Measurements from ENCODE around the gene PRSS57. TPM values are rescaled to one million over a fixed set of nuclear protein-coding genes. Genes with fewer than 3 reads are reported as not detected.

PRSS57 gene
- total and polyA plus RNA-seq, 2 of the 13 experiments (the other 11 are each of a cell fraction or from before 2014, with no cell fraction given): 0.12 TPM; not detected in 1

DNA sequence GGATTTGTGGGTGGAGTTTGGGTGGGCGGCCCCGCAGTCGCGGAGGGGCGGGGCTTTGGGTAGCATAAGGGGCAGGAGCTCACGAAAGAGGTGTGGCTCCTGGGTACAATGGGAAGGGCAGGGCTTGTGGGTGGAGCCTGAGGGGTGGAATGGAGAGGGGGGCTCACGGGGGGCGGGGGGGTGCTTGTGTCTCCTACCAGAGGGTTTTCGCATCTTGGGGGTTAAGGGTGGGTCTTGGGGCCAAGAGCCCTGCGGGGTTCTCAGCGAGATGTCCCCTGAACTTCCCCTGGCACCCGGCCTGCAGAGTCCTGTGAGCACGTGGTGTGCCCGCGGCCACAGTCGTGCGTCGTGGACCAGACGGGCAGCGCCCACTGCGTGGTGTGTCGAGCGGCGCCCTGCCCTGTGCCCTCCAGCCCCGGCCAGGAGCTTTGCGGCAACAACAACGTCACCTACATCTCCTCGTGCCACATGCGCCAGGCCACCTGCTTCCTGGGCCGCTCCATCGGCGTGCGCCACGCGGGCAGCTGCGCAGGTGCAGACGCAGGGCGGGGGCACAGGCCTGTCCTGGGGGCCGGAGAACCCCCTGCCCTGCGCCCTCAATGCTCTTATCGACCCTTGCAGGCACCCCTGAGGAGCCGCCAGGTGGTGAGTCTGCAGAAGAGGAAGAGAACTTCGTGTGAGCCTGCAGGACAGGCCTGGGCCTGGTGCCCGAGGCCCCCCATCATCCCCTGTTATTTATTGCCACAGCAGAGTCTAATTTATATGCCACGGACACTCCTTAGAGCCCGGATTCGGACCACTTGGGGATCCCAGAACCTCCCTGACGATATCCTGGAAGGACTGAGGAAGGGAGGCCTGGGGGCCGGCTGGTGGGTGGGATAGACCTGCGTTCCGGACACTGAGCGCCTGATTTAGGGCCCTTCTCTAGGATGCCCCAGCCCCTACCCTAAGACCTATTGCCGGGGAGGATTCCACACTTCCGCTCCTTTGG is 13.9 kb downstream of the PRSS57 start (continued):
- no peak for TF ChIP-seq ZNF790 (CRISPR knock-in tag; IDR thresholded peaks at IDR 0.05; ENCODE audit: borderline replicate concordance)
- 0 out of 2 replicates have a peak, but pooled peaks have one; percentile 31 for TF ChIP-seq RBFOX2 (IDR thresholded peaks at IDR 0.05; ENCODE audit: low read depth, low read length)
- TF ChIP-seq ZNF136 (CRISPR knock-in tag; IDR thresholded peaks at IDR 0.05; ENCODE audit: low read depth): no peak
- no peak for TF ChIP-seq ZMYM3 (CRISPR knock-in tag; IDR thresholded peaks at IDR 0.05)
- TF ChIP-seq, protein P1, sequence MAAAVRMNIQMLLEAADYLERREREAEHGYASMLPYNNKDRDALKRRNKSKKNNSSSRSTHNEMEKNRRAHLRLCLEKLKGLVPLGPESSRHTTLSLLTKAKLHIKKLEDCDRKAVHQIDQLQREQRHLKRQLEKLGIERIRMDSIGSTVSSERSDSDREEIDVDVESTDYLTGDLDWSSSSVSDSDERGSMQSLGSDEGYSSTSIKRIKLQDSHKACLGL (CRISPR knock-in tag; IDR thresholded peaks at IDR 0.05): 0 out of 2 replicates have a peak, but pooled peaks have one; percentile 58
- TF ChIP-seq, protein P2, sequence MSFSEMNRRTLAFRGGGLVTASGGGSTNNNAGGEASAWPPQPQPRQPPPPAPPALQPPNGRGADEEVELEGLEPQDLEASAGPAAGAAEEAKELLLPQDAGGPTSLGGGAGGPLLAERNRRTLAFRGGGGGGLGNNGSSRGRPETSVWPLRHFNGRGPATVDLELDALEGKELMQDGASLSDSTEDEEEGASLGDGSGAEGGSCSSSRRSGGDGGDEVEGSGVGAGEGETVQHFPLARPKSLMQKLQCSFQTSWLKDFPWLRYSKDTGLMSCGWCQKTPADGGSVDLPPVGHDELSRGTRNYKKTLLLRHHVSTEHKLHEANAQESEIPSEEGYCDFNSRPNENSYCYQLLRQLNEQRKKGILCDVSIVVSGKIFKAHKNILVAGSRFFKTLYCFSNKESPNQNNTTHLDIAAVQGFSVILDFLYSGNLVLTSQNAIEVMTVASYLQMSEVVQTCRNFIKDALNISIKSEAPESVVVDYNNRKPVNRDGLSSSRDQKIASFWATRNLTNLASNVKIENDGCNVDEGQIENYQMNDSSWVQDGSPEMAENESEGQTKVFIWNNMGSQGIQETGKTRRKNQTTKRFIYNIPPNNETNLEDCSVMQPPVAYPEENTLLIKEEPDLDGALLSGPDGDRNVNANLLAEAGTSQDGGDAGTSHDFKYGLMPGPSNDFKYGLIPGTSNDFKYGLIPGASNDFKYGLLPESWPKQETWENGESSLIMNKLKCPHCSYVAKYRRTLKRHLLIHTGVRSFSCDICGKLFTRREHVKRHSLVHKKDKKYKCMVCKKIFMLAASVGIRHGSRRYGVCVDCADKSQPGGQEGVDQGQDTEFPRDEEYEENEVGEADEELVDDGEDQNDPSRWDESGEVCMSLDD (CRISPR knock-in tag; IDR thresholded peaks at IDR 0.05; ENCODE audit: borderline replicate concordance): no peak
- no peak for TF ChIP-seq RBM22 (optimal IDR thresholded peaks at IDR 0.05; ENCODE audit: low read length)
- peak; percentile 33; the same call in 1 of the 2 replicates for TF ChIP-seq DR1 (CRISPR knock-in tag; IDR thresholded peaks at IDR 0.05)
- no peak for TF ChIP-seq SETDB1 (CRISPR knock-in tag; IDR thresholded peaks at IDR 0.05; ENCODE audit: borderline replicate concordance)
- no peak for TF ChIP-seq ZNF850 (CRISPR knock-in tag; conservative IDR thresholded peaks at IDR 0.05)
- TF ChIP-seq GABPB1 (CRISPR knock-in tag; IDR thresholded peaks at IDR 0.05): 0 out of 2 replicates have a peak, but pooled peaks have one; percentile 9
- no peak for TF ChIP-seq ZNF441 (CRISPR knock-in tag; IDR thresholded peaks at IDR 0.05; ENCODE audit: borderline replicate concordance)
- TF ChIP-seq ZNF546 (CRISPR knock-in tag; conservative IDR thresholded peaks at IDR 0.05): no peak
- TF ChIP-seq, protein P3, sequence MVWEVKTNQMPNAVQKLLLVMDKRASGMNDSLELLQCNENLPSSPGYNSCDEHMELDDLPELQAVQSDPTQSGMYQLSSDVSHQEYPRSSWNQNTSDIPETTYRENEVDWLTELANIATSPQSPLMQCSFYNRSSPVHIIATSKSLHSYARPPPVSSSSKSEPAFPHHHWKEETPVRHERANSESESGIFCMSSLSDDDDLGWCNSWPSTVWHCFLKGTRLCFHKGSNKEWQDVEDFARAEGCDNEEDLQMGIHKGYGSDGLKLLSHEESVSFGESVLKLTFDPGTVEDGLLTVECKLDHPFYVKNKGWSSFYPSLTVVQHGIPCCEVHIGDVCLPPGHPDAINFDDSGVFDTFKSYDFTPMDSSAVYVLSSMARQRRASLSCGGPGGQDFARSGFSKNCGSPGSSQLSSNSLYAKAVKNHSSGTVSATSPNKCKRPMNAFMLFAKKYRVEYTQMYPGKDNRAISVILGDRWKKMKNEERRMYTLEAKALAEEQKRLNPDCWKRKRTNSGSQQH (CRISPR knock-in tag; IDR thresholded peaks at IDR 0.05; ENCODE audit: low read depth): no peak
- no peak for TF ChIP-seq ZNF430 (CRISPR knock-in tag; IDR thresholded peaks at IDR 0.05)
- TF ChIP-seq, protein P4, sequence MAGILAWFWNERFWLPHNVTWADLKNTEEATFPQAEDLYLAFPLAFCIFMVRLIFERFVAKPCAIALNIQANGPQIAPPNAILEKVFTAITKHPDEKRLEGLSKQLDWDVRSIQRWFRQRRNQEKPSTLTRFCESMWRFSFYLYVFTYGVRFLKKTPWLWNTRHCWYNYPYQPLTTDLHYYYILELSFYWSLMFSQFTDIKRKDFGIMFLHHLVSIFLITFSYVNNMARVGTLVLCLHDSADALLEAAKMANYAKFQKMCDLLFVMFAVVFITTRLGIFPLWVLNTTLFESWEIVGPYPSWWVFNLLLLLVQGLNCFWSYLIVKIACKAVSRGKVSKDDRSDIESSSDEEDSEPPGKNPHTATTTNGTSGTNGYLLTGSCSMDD (CRISPR knock-in tag; IDR thresholded peaks at IDR 0.05): no peak
- TF ChIP-seq HOXA9 (CRISPR knock-in tag; IDR thresholded peaks at IDR 0.05; ENCODE audit: borderline replicate concordance): no peak
- TF ChIP-seq, protein P5, sequence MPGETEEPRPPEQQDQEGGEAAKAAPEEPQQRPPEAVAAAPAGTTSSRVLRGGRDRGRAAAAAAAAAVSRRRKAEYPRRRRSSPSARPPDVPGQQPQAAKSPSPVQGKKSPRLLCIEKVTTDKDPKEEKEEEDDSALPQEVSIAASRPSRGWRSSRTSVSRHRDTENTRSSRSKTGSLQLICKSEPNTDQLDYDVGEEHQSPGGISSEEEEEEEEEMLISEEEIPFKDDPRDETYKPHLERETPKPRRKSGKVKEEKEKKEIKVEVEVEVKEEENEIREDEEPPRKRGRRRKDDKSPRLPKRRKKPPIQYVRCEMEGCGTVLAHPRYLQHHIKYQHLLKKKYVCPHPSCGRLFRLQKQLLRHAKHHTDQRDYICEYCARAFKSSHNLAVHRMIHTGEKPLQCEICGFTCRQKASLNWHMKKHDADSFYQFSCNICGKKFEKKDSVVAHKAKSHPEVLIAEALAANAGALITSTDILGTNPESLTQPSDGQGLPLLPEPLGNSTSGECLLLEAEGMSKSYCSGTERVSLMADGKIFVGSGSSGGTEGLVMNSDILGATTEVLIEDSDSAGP (CRISPR knock-in tag; IDR thresholded peaks at IDR 0.05; ENCODE audit: borderline replicate concordance): peak; percentile 38; the same call in 1 of the 2 replicates
- TF ChIP-seq TCF12 (IDR thresholded peaks at IDR 0.05): no peak
- no peak for TF ChIP-seq TCF12 (CRISPR knock-in tag; IDR thresholded peaks at IDR 0.05)

All from HepG2 (cell line).